Measurements from ENCODE around the gene DAB1.

DAB1 gene

GRCh38 chr1:57329001-57329527 lies 94.8 kb downstream of the DAB1 start:
- Histone ChIP-seq H3K23ac (ENCODE audit: low read depth, low read length, poor library complexity) (no peak overlapping the region), H4K8ac (ENCODE audit: low read depth, low read length) (no peak overlapping the region), H3K14ac (ENCODE audit: low read length) (no peak overlapping the region), H3K9me3 (replicated peaks in 1 of 2; ENCODE audit: control insufficient read depth in 2 of 2, insufficient read depth in 1 of 2, low read depth in 1 of 2, low read length in 2 of 2) (no peaks in the 10 kb centered on the region), H2AFZ (ENCODE audit: low read length) (no peak overlapping the region), H3K4me3 (ENCODE audit: low read length in 2 of 2) (no peak overlapping the region), H3K27me3 (ENCODE audit: control insufficient read depth in 3 of 3, insufficient read depth in 3 of 3, low read depth in 1 of 3, low read length in 3 of 3) (no peaks in the 10 kb centered on the region), H2BK5ac (ENCODE audit: low read length) (no peak overlapping the region), H3K9ac (ENCODE audit: low read depth, low read length, poor library complexity) (no peak overlapping the region), H2BK120ac (ENCODE audit: low read depth, low read length) (no peak overlapping the region), H2AK5ac (ENCODE audit: low read depth, low read length) (no peak overlapping the region), H3K4me1 (ENCODE audit: control insufficient read depth in 2 of 2, insufficient read depth in 1 of 2, low read depth in 1 of 2, low read length in 2 of 2) (peaks cover 0 to 17% of the 10 kb centered on the region in 2 donors), H2BK15ac (ENCODE audit: low read length) (no peak overlapping the region), H3K27ac (replicated peaks; ENCODE audit: low read length) (no peak overlapping the region), H3K4ac (ENCODE audit: low read length) (no peak overlapping the region), H3K4me2 (ENCODE audit: insufficient read depth, low read length, poor library complexity, severe bottlenecking) (no peak overlapping the region), H3K79me1 (ENCODE audit: low read depth, low read length) (no peaks in the 10 kb centered on the region), H3K18ac (ENCODE audit: low read length) (no peak overlapping the region), H4K91ac (ENCODE audit: low read depth, low read length, poor library complexity) (no peak overlapping the region), H3K36me3 (replicated peaks in 1 of 2; ENCODE audit: control insufficient read depth in 2 of 2, insufficient read depth in 2 of 2, low read length in 2 of 2) (no peaks in the 10 kb centered on the region), H2BK12ac (ENCODE audit: low read length) (no peak overlapping the region)
- peak; percentile 61 for DNase-seq (ENCODE audit: low spot score)
- WGBS, 2 donors (ENCODE audit: extremely low coverage in 2 of 2, insufficient read length in 2 of 2, insufficient replicate concordance in 1 of 2): no CpG with 5 or more reads among the region's 6 CpGs

GRCh38 chr1:57327946-57328345 lies 95.9 kb downstream of the DAB1 start:
- Histone ChIP-seq H3K4me1 (ENCODE audit: control insufficient read depth in 2 of 2, insufficient read depth in 1 of 2, low read depth in 1 of 2, low read length in 2 of 2) (peaks cover 0 to 18% of the 10 kb centered on the region in 2 donors), H3K14ac (ENCODE audit: low read length) (no peak overlapping the region), H2AK5ac (ENCODE audit: low read depth, low read length) (no peak overlapping the region), H2BK12ac (ENCODE audit: low read length) (no peak overlapping the region), H3K27me3 (ENCODE audit: control insufficient read depth in 3 of 3, insufficient read depth in 3 of 3, low read depth in 1 of 3, low read length in 3 of 3) (no peaks in the 10 kb centered on the region), H2BK5ac (ENCODE audit: low read length) (no peak overlapping the region), H4K8ac (ENCODE audit: low read depth, low read length) (no peak overlapping the region), H3K9me3 (replicated peaks in 1 of 2; ENCODE audit: control insufficient read depth in 2 of 2, insufficient read depth in 1 of 2, low read depth in 1 of 2, low read length in 2 of 2) (no peaks in the 10 kb centered on the region), H3K4me2 (ENCODE audit: insufficient read depth, low read length, poor library complexity, severe bottlenecking) (no peak overlapping the region), H3K18ac (ENCODE audit: low read length) (no peak overlapping the region), H2BK120ac (ENCODE audit: low read depth, low read length) (no peak overlapping the region), H2BK15ac (ENCODE audit: low read length) (no peak overlapping the region), H2AFZ (ENCODE audit: low read length) (no peak overlapping the region), H3K79me1 (ENCODE audit: low read depth, low read length) (no peaks in the 10 kb centered on the region), H3K27ac (replicated peaks; ENCODE audit: low read length) (no peak overlapping the region), H3K23ac (ENCODE audit: low read depth, low read length, poor library complexity) (no peak overlapping the region), H3K4ac (ENCODE audit: low read length) (no peak overlapping the region), H4K91ac (ENCODE audit: low read depth, low read length, poor library complexity) (no peak overlapping the region), H3K36me3 (replicated peaks in 1 of 2; ENCODE audit: control insufficient read depth in 2 of 2, insufficient read depth in 2 of 2, low read length in 2 of 2) (no peaks in the 10 kb centered on the region), H3K4me3 (ENCODE audit: low read length in 2 of 2) (no peak overlapping the region), H3K9ac (ENCODE audit: low read depth, low read length, poor library complexity) (no peak overlapping the region)
- no peak for DNase-seq (ENCODE audit: low spot score)
- WGBS, 2 donors (ENCODE audit: extremely low coverage in 2 of 2, insufficient read length in 2 of 2, insufficient replicate concordance in 1 of 2): no CpG with 5 or more reads among the region's 4 CpGs

GRCh38 chr1:57327336-57327735 lies 96.5 kb downstream of the DAB1 start:
- DNase-seq (ENCODE audit: low spot score): no peak
- no peak overlapping the region for H2BK15ac ChIP-seq (ENCODE audit: low read length)
- no peaks in the 10 kb centered on the region for H3K9me3 ChIP-seq (replicated peaks in 1 of 2; ENCODE audit: control insufficient read depth in 2 of 2, insufficient read depth in 1 of 2, low read depth in 1 of 2, low read length in 2 of 2)
- no peak overlapping the region for H2AFZ ChIP-seq (ENCODE audit: low read length)
- no peak overlapping the region for H3K23ac ChIP-seq (ENCODE audit: low read depth, low read length, poor library complexity)
- no CpG with 5 or more reads among the region's 5 CpGs for WGBS, 2 donors (ENCODE audit: extremely low coverage in 2 of 2, insufficient read length in 2 of 2, insufficient replicate concordance in 1 of 2)
- no peak overlapping the region for H3K4ac ChIP-seq (ENCODE audit: low read length)
- no peak overlapping the region for H3K9ac ChIP-seq (ENCODE audit: low read depth, low read length, poor library complexity)
- no peak overlapping the region for H3K4me3 ChIP-seq (ENCODE audit: low read length in 2 of 2)
- peak overlapping the region; percentile 12 for H2AK5ac ChIP-seq (ENCODE audit: low read depth, low read length)
- H3K79me1 ChIP-seq (ENCODE audit: low read depth, low read length): no peaks in the 10 kb centered on the region
- no peak overlapping the region for H4K91ac ChIP-seq (ENCODE audit: low read depth, low read length, poor library complexity)
- no peak overlapping the region for H2BK12ac ChIP-seq (ENCODE audit: low read length)
- H4K8ac ChIP-seq (ENCODE audit: low read depth, low read length): no peak overlapping the region
- H3K4me1 ChIP-seq (ENCODE audit: control insufficient read depth in 2 of 2, insufficient read depth in 1 of 2, low read depth in 1 of 2, low read length in 2 of 2): peaks cover 0 to 19% of the 10 kb centered on the region in 2 donors
- no peak overlapping the region for H2BK5ac ChIP-seq (ENCODE audit: low read length)
- no peak overlapping the region for H3K14ac ChIP-seq (ENCODE audit: low read length)
- no peak overlapping the region for H2BK120ac ChIP-seq (ENCODE audit: low read depth, low read length)
- H3K18ac ChIP-seq (ENCODE audit: low read length): peak overlapping the region; percentile 49
- H3K4me2 ChIP-seq (ENCODE audit: insufficient read depth, low read length, poor library complexity, severe bottlenecking): no peak overlapping the region
- no peak overlapping the region for H3K27ac ChIP-seq (replicated peaks; ENCODE audit: low read length)
- no peaks in the 10 kb centered on the region for H3K36me3 ChIP-seq (replicated peaks in 1 of 2; ENCODE audit: control insufficient read depth in 2 of 2, insufficient read depth in 2 of 2, low read length in 2 of 2)
- no peaks in the 10 kb centered on the region for H3K27me3 ChIP-seq (ENCODE audit: control insufficient read depth in 3 of 3, insufficient read depth in 3 of 3, low read depth in 1 of 3, low read length in 3 of 3)

- H3K79me1 ChIP-seq (ENCODE audit: low read depth, low read length): no peaks in the 10 kb centered on the region
- H3K27ac ChIP-seq (replicated peaks; ENCODE audit: low read length): no peak overlapping the region
- H3K4me1 ChIP-seq (ENCODE audit: control insufficient read depth in 2 of 2, insufficient read depth in 1 of 2, low read depth in 1 of 2, low read length in 2 of 2): peaks cover 0 to 17% of the 10 kb centered on the region in 2 donors
- H3K18ac ChIP-seq (ENCODE audit: low read length): no peak overlapping the region
- no peak overlapping the region for H3K4me2 ChIP-seq (ENCODE audit: insufficient read depth, low read length, poor library complexity, severe bottlenecking)
- H2AK5ac ChIP-seq (ENCODE audit: low read depth, low read length): no peak overlapping the region
- no peak overlapping the region for H3K4me3 ChIP-seq (ENCODE audit: low read length in 2 of 2)
- H2BK5ac ChIP-seq (ENCODE audit: low read length): no peak overlapping the region
- H3K9me3 ChIP-seq (replicated peaks in 1 of 2; ENCODE audit: control insufficient read depth in 2 of 2, insufficient read depth in 1 of 2, low read depth in 1 of 2, low read length in 2 of 2): no peaks in the 10 kb centered on the region
- no peak overlapping the region for H3K14ac ChIP-seq (ENCODE audit: low read length)
- H3K23ac ChIP-seq (ENCODE audit: low read depth, low read length, poor library complexity): no peak overlapping the region
- no peaks in the 10 kb centered on the region for H3K36me3 ChIP-seq (replicated peaks in 1 of 2; ENCODE audit: control insufficient read depth in 2 of 2, insufficient read depth in 2 of 2, low read length in 2 of 2)
- no peaks in the 10 kb centered on the region for H3K27me3 ChIP-seq (ENCODE audit: control insufficient read depth in 3 of 3, insufficient read depth in 3 of 3, low read depth in 1 of 3, low read length in 3 of 3)
- no peak overlapping the region for H2BK120ac ChIP-seq (ENCODE audit: low read depth, low read length)
- H4K8ac ChIP-seq (ENCODE audit: low read depth, low read length): no peak overlapping the region
- WGBS, 2 donors (ENCODE audit: extremely low coverage in 2 of 2, insufficient read length in 2 of 2, insufficient replicate concordance in 1 of 2): no CpG with 5 or more reads among the region's 1 CpG
- DNase-seq (ENCODE audit: low spot score): no peak
- no peak overlapping the region for H2BK15ac ChIP-seq (ENCODE audit: low read length)
- H3K9ac ChIP-seq (ENCODE audit: low read depth, low read length, poor library complexity): no peak overlapping the region
- no peak overlapping the region for H2AFZ ChIP-seq (ENCODE audit: low read length)
- no peak overlapping the region for H3K4ac ChIP-seq (ENCODE audit: low read length)
- H2BK12ac ChIP-seq (ENCODE audit: low read length): no peak overlapping the region
- no peak overlapping the region for H4K91ac ChIP-seq (ENCODE audit: low read depth, low read length, poor library complexity)
Observed at GRCh38 chr1:57325536-57325935, 98.3 kb downstream of the DAB1 start.

All from neuronal stem cell (in vitro differentiated cells).